T-cell (primary cell): ENCODE data around the gene PBLD. TPM values are rescaled to one million over a fixed set of nuclear protein-coding genes. Genes with fewer than 3 reads are reported as not detected.
A peak's percentile ranks its signal among the peaks of the same experiment; 100 is the strongest.

Experiments used
- ATAC-seq, 4 experiments: fragments of 200-7000 bp in 3 of 4; fragments of 150-1000 bp in 1 of 4; cut with Tn5 transposase; replicated peaks in 1 of 4; 1 replicate in 3 of 4; 2 replicates in 1 of 4; pipeline ENCODE4 v1.10.0; 2021; ENCODE audit warnings: moderate library complexity in 3 of 4, mild to moderate bottlenecking in 2 of 4, moderate number of reproducible peaks in 1 of 4
- CTCF ChIA-PET, 2 donors: fragments of 300-600 bp; sonication (Branson Sonifier 250); formaldehyde crosslinking; loops; one replicate each; lab custom pipeline; 2022; ENCODE audit warnings: antibody characterized with exemption in 2 of 2; lab: Charles Lee
- POLR2A ChIA-PET, 2 donors: fragments of 300-600 bp; sonication (Branson Sonifier 250); formaldehyde crosslinking; loops; one replicate each; lab custom pipeline; 2022; ENCODE audit warnings: antibody characterized with exemption in 2 of 2; lab: Charles Lee
- DNase-seq, 35 experiments: peaks; one replicate each; pipeline versions ENCODE4 v3.0.0 to v3.0.0-alpha.2; 2013 to 2023
- H3K27ac ChIP-seq: one replicate; pipeline ENCODE4 v1.5.1; 2013; ENCODE audit warnings: low read length
- H3K27me3 ChIP-seq, 2 experiments: replicated peaks in 1 of 2; 1 replicate in 1 of 2; 2 replicates in 1 of 2; pipeline versions ENCODE4 v1.6.1 to v1.7.0; 2013; ENCODE audit warnings: low read length in 1 of 2, mixed read lengths in 1 of 2; ENCODE audit not compliant: control insufficient read depth in 2 of 2, insufficient read depth in 2 of 2; ENCODE audit errors: extremely low read depth in 1 of 2
- H3K36me3 ChIP-seq, 2 donors: 1 replicate in 1 of 2; 2 replicates in 1 of 2; pipeline versions ENCODE4 v1.6.1 to v1.7.0; 2013; ENCODE audit warnings: low read length in 1 of 2; ENCODE audit not compliant: control insufficient read depth in 2 of 2, insufficient read depth in 1 of 2; ENCODE audit errors: extremely low read depth in 1 of 2
- H3K4me1 ChIP-seq, 2 experiments: 1 replicate in 1 of 2; 2 replicates in 1 of 2; pipeline versions ENCODE4 v1.6.1 to v1.7.0; 2013; ENCODE audit warnings: low read length in 2 of 2, mixed read lengths in 1 of 2; ENCODE audit not compliant: insufficient read depth in 2 of 2, control insufficient read depth in 1 of 2; ENCODE audit errors: extremely low read depth in 1 of 2
- H3K4me3 ChIP-seq, 2 donors: 1 replicate in 1 of 2; 2 replicates in 1 of 2; pipeline versions ENCODE4 v1.5.1 to v1.7.0; 2013; ENCODE audit warnings: mild to moderate bottlenecking in 2 of 2, low read length in 1 of 2, moderate library complexity in 1 of 2; ENCODE audit not compliant: control insufficient read depth in 1 of 2; ENCODE audit errors: extremely low read depth in 1 of 2
- H3K9me3 ChIP-seq: 2 replicates; pipeline ENCODE4 v1.7.0; 2013
- H3K27ac Mint-ChIP-seq, 2 donors: one replicate each; pipeline ENCODE4 v1.8.0; 2020 to 2021; ENCODE audit warnings: mild to moderate bottlenecking in 2 of 2, mixed read lengths in 2 of 2
- H3K27me3 Mint-ChIP-seq, 2 donors: one replicate each; pipeline ENCODE4 v1.8.0; 2021 to 2022; ENCODE audit warnings: mixed read lengths in 2 of 2
- H3K36me3 Mint-ChIP-seq: one replicate; pipeline ENCODE4 v1.8.0; 2021; ENCODE audit warnings: mixed read lengths
- H3K4me1 Mint-ChIP-seq, 3 donors: one replicate each; pipeline ENCODE4 v1.8.0; 2020 to 2022; ENCODE audit warnings: mixed read lengths in 3 of 3, mild to moderate bottlenecking in 1 of 3
- H3K4me3 Mint-ChIP-seq, 3 donors: one replicate each; pipeline ENCODE4 v1.8.0; 2020 to 2022; ENCODE audit warnings: mild to moderate bottlenecking in 3 of 3, mixed read lengths in 3 of 3, moderate library complexity in 3 of 3
- H3K9me3 Mint-ChIP-seq, 3 donors: one replicate each; pipeline ENCODE4 v1.8.0; 2020 to 2022; ENCODE audit warnings: mixed read lengths in 3 of 3
- WGBS: methylation state at CpG from one replicate; pipeline ENCODE4 v1.1.5; 2013; ENCODE audit warnings: missing lambda C conversion rate; ENCODE audit not compliant: insufficient coverage; 5-methylcytosine and 5-hydroxymethylcytosine counted together
- total RNA-seq, 35 experiments: library from RNA in 6 of 35; stranded (reverse) in 6 of 35; fragments of 120-200 nt in 1 of 35; gene quantifications; one replicate each; pipeline versions ENCODE4 v1.2.1 to v1.2.4 and lab custom pipeline; 2013 to 2026

The PBLD gene
- total RNA-seq, 5 donors from 2014 or later (not counting 1 experiment from before 2014, with no cell fraction given): 1.3 to 3.4 (median 1.9) TPM

GRCh38 chr10:68235111-68235510 is 97.6 kb downstream of the PBLD start:
- ChIA-PET POLR2A (no interaction called here), CTCF (interaction anchor here in 1 of 2 donors (0.6 kb wide), 1 partner anchor 255 kb away, joined by 4 read pairs; no protein-coding TSS in a partner anchor)
- H3K4me3 Mint-ChIP-seq: no peak overlapping the region
- peaks cover 26 to 39% of the 10 kb centered on the region in 2 donors for H3K27me3 Mint-ChIP-seq
- no peaks in the 10 kb centered on the region for H3K36me3 ChIP-seq
- no peak overlapping the region for H3K4me3 ChIP-seq
- peaks cover 0 to 16% of the 10 kb centered on the region in 2 experiments for H3K27me3 ChIP-seq
- H3K9me3 ChIP-seq: no peaks in the 10 kb centered on the region
- H3K36me3 Mint-ChIP-seq: no peaks in the 10 kb centered on the region
- H3K4me1 ChIP-seq: peaks cover 0 to 9% of the 10 kb centered on the region in 2 experiments
- no peak for ATAC-seq
- no peak overlapping the region for H3K27ac ChIP-seq
- no peak for DNase-seq
- no peaks in the 10 kb centered on the region for H3K9me3 Mint-ChIP-seq
- peaks cover 5 to 8% (median 8%) of the 10 kb centered on the region in 3 donors for H3K4me1 Mint-ChIP-seq
- no peak overlapping the region for H3K27ac Mint-ChIP-seq
- WGBS: 88% methylated on average over 1 of the region's 2 CpGs

- POLR2A ChIA-PET: no interaction called here
- Mint-ChIP-seq H3K9me3 (no peaks in the 10 kb centered on the region), H3K4me3 (peak overlapping the region in 1 of 3 donors; percentile 3), H3K4me1 (peaks cover 5 to 8% (median 8%) of the 10 kb centered on the region in 3 donors), H3K36me3 (no peaks in the 10 kb centered on the region), H3K27me3 (peaks cover 37 to 48% of the 10 kb centered on the region in 2 donors), H3K27ac (no peak overlapping the region)
- ATAC-seq (no peak), DNase-seq (no peak)
- no peak overlapping the region for H3K4me3 ChIP-seq
- no peaks in the 10 kb centered on the region for H3K36me3 ChIP-seq
- no peaks in the 10 kb centered on the region for H3K9me3 ChIP-seq
- CTCF ChIA-PET: no interaction called here
- H3K4me1 ChIP-seq: peaks cover 0 to 9% of the 10 kb centered on the region in 2 experiments
- H3K27me3 ChIP-seq: peaks cover 2 to 16% of the 10 kb centered on the region in 2 experiments
- H3K27ac ChIP-seq: no peak overlapping the region
- no CpG with 5 or more reads among the region's 3 CpGs for WGBS
Measured at GRCh38 chr10:68233046-68233445, 99.7 kb downstream of the PBLD start.

Other genes starting within 250 kb of the PBLD start
- not detected for gene MYPN, start 223.4 kb downstream of the PBLD start, total RNA-seq
- not detected for gene ATOH7, start 100.8 kb downstream of the PBLD start, total RNA-seq
- gene HNRNPH3, start 864 bp downstream of the PBLD start, total RNA-seq: 100 to 1,000 TPM; 128 to 186 (median 137) TPM
- 10 to 100 TPM; 15.2 to 25.7 (median 20.3) TPM for gene RUFY2, start 74.3 kb upstream of the PBLD start, total RNA-seq
- gene DNA2, start 139.0 kb upstream of the PBLD start, total RNA-seq: 1 to 10 TPM; 3.4 to 6.8 (median 5.3) TPM
- 10 to 100 TPM; 19.0 to 25.9 (median 23.7) TPM for gene SLC25A16, start 194.6 kb upstream of the PBLD start, total RNA-seq
- 1 to 10 TPM; 1.6 to 3.6 (median 1.9) TPM for gene TET1, start 227.4 kb upstream of the PBLD start, total RNA-seq